HG03139 (cell line): Measurements from ENCODE around the gene DSTYK.

Experiments
- ATAC-seq: cut with Tn5 transposase; IDR thresholded peaks from one replicate; pipeline ENCODE4 v1.9.1; 2021; ENCODE audit not compliant: unreplicated experiment

DSTYK gene, protein sequence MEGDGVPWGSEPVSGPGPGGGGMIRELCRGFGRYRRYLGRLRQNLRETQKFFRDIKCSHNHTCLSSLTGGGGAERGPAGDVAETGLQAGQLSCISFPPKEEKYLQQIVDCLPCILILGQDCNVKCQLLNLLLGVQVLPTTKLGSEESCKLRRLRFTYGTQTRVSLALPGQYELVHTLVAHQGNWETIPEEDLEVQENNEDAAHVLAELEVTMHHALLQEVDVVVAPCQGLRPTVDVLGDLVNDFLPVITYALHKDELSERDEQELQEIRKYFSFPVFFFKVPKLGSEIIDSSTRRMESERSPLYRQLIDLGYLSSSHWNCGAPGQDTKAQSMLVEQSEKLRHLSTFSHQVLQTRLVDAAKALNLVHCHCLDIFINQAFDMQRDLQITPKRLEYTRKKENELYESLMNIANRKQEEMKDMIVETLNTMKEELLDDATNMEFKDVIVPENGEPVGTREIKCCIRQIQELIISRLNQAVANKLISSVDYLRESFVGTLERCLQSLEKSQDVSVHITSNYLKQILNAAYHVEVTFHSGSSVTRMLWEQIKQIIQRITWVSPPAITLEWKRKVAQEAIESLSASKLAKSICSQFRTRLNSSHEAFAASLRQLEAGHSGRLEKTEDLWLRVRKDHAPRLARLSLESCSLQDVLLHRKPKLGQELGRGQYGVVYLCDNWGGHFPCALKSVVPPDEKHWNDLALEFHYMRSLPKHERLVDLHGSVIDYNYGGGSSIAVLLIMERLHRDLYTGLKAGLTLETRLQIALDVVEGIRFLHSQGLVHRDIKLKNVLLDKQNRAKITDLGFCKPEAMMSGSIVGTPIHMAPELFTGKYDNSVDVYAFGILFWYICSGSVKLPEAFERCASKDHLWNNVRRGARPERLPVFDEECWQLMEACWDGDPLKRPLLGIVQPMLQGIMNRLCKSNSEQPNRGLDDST

DNA sequence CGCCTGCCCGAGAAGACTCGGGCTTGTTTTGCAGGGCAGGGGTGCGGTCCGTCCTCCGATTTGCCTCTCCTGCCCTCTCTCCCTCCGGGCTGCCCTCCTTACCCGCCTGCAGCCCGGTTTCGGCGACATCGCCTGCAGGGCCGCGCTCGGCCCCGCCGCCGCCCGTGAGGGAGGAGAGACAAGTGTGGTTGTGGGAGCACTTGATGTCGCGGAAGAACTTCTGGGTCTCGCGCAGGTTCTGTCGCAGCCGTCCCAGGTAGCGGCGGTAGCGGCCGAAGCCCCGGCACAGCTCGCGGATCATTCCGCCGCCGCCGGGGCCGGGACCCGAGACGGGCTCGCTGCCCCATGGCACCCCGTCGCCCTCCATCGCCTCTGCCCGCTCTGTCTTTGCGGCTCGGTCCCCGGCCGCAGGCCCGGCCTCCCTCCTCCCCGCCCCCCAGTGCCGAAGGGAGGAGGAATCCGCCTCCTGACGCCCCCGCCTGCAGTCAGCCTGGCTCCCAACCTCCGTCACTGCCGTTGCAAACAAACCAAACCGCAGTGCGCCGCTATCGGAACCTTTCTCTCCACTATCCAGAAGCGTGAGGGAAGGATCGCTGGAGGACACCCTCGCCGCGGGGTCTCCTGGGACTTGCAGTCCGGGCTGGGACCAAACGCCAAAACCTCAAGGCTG is at the start of gene DSTYK:
Gene DSTYK (minus strand): TSS at position 534 of the 670 bp plus-strand sequence. CDS start 167 bp downstream, at position 367.
- peak; percentile 65 for ATAC-seq

DNA sequence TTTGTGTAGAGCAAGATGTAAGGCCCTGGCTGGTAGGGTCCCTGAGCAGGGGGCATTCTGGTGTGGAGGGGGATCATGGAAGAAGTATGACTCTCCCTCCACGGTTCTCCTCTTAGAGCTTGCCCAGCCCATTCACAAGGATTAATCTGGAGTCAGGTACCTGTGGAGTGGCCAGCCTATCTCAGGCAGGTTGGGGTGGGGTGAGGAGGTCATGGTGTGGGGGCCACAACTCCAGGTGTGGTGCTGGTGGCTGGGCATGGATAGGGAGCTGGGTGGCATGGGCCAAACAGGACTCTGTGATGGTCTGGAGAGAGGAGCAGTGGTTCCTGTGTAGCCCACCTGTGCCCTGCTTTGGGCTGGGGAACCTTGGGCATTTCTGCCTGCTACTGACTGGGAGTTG is 48.5 kb upstream of the DSTYK start:
- no peak for ATAC-seq

- ATAC-seq, result no peak
These were observed 47.9 kb upstream of the DSTYK start for GRCh38 chr1:205259324-205259832.

DNA sequence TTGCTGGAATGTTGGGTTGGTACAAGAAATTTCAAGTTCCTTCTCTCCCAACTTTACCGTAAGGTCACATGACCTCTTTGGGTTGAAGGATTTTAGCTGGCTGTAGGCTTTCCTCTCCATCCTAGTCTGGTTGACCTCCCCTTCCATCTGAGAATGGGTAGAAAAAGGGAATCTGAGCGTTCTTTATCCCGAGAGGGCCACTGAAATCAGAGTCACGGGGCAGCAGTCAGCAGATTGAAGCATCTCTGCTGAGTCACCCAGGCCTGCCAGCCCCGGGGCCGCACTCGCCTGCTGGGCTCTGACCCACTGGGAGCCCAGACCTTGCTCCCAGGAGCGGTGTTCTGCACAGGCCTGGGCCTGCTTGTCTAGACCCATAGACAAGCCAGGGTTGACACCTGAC is 47.2 kb upstream of the DSTYK start:
- no peak for ATAC-seq

GRCh38 chr1:205258261-205258691 is 46.8 kb upstream of the DSTYK start:
- ATAC-seq, result no peak

DNA sequence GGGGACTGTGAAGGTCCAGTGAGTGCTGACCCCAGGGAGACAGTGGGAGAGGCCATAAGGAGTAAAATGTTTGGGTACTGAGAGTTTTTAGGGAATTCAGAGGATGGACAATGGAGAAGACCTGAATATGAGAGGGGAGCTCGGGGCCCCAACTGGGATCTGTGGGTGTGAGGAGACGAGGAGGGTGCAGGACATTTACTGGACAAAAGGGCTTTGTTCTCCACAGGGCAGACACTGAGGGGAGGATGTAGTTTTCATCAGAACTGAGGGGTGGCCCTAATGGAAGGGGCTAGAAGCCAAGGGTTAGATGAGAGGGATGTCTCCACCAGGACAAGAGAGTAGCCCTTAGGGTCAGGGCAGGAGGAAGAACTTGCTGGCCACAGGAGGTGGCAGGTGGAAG is 46.2 kb upstream of the DSTYK start:
- ATAC-seq, result no peak

DNA sequence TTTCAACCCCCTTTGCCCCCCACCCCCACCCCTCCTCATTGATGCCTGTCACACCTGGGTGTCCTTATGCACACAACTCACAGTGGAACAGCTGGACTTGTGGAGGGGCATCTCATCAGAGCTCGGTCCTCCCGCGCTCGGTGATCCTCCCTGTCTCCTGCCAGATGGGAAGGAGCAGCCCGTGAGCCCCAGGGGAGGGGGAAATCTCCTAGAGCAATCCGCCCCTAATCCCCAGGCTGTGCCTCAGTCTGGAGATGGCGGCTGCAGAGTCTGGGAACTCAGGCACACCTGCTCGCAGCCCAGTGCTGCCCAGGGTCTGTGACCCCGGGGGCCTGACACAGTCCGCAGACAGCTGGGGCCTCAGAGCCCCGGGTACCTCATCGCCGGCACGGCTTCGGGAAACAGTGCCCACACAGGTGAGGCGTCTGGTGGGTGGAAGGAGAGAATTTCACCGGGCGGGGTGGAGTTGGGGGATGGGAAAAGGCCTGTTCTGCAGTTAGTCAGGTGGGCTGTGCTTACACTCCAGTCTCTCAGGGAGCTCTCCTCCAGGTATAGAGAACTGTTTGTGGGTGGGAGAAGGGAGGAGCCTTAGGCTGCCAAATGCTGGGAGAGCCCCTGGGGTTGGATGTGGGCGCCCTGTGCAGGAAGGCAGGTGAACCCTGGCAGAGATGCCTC is 45.6 kb upstream of the DSTYK start:
- ATAC-seq, result no peak

GRCh38 chr1:205255941-205256780 is 44.7 kb upstream of the DSTYK start:
- no peak for ATAC-seq

- ATAC-seq, result no peak
These were observed 40.1 kb upstream of the DSTYK start for GRCh38 chr1:205251576-205251975.

DNA sequence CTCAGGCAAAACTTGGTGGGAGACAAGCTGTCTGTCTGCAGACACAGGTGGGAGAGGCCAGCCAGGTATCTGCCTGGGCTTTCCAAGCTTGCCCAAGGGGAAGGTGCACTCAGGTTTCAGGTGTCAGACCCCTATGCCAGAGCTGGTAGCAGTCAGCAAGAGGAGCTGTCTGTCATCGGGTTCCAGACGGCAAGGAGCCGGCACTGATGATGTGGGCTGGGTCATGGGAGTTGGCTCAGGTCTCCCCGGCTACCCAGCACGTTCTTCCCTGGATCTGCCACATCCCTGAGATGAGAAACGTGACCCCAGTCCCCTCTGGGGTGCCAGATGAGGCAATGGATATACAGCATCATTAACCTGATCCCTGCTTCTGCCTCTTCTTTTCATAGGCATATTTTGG is 39.2 kb upstream of the DSTYK start:
- no peak for ATAC-seq

DNA sequence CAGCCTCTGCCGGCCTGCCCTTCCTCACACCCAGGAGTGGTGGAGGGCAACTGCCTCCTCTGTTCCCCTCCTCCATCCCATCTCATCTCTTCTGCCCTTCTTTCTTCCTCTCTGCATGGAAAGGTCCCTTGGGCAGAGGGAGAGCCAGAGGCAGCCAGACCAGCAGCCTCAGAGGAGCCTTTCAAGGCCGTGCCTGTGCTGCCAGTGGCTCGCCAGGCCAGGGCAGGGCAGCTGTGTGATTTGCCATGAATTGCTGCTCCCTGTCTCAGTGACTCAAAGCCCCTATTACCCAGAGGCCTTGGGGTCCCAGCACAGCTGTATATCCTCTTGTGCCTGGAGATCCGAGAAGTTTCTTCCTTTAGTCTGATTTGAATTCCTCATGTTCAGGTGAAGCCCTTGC is 38.1 kb upstream of the DSTYK start:
- no peak for ATAC-seq

GRCh38 chr1:205248793-205249601 is 37.5 kb upstream of the DSTYK start:
- ATAC-seq, result no peak

DNA sequence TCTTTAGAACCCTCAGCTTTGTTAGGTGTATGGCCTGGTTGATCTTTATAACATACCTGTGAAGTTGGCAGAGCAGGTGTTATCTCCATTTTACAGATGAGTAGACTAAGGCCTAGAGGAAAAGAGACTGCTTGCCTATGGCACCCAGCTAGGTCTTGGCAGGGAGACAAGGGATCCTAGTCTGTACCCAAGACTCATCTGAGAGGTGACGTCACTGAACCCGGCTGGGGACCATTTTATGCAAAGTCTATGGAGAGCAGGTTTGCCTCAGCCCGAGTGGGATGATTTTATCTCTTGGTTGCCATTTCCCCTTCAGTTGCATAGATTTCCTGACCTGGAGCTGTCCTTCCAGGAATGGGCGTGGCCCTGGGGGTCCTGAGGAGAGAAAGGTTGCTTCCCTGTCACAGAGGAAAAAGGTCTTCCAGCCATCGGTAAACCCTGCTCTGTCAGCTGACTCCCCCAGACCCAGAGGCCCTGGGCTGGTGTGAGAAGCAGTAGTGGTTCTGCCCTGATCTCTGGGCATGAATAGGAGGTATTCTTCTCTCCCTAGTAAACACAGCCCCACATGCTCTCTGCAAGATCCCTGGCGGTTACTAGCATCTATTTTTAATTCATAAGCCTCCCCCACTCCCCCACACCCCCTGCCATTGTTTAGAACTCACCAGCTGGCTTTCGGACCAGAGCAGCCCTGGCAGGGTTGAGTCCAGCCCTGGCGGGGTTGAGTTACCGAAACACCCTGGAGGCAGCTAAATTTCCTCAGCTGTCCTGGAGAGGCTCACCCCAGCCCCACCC is 35.8 kb upstream of the DSTYK start:
- no peak for ATAC-seq

GRCh38 chr1:205246351-205247119 is 35.0 kb upstream of the DSTYK start:
- ATAC-seq, result no peak

DNA sequence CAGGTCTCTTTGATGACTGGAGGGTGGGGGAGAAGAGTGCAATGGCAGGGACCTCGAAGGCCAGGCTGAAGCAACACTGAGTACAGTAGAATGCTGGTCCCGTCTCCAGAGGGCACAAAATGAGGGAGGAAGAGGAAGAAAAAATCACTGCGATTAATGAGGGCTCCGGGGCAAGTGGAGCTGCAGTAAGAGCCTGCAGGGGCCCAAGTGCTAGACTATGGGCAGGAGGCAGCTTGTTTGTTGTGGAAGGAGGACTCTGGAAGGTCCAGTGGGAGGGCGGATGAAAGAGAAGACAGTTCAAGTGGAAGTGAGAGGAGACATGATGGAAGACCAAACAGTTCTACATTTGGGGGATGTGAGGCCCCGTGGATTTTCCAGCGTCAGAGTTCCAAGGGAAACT is 33.6 kb upstream of the DSTYK start:
- ATAC-seq, result no peak

GRCh38 chr1:205244384-205244783 is 32.9 kb upstream of the DSTYK start:
- ATAC-seq, result no peak
